ENCODE results near the gene RAB8B.

RAB8B gene

DNA sequence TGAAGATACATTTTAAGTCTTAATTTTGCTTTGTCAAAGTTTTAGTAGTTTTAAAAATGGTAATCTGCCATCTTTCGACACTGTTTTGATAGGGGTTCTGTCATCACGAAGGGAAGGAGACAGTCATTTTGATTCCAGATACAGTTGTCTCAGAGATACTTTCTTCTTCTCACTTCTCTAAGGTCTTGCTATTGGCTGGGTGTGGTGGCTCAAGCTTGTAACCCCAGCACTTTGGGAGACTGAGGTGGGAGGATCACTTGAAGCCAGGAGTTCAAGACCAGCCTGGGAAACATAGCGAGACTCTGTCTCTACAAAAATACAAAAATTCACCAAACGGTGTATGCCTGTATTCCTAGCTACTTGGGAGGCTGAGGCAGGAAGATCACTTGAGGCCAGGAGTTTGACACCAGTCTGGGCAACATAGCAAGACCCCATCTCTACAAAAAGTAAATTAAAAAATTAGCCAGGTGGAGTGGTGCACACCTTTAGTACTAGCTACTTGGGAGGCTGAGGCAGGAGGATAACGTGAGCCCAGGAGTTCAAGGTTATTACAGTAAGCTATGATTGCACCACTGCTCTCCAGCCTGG lies 3.3 kb downstream of the RAB8B start:
- no peak overlapping the region for H3K4me3 ChIP-seq (ENCODE audit: severe bottlenecking)
- no peaks in the 10 kb centered on the region for H3K36me3 ChIP-seq (ENCODE audit: low read depth)
- TF ChIP-seq, protein P1, sequence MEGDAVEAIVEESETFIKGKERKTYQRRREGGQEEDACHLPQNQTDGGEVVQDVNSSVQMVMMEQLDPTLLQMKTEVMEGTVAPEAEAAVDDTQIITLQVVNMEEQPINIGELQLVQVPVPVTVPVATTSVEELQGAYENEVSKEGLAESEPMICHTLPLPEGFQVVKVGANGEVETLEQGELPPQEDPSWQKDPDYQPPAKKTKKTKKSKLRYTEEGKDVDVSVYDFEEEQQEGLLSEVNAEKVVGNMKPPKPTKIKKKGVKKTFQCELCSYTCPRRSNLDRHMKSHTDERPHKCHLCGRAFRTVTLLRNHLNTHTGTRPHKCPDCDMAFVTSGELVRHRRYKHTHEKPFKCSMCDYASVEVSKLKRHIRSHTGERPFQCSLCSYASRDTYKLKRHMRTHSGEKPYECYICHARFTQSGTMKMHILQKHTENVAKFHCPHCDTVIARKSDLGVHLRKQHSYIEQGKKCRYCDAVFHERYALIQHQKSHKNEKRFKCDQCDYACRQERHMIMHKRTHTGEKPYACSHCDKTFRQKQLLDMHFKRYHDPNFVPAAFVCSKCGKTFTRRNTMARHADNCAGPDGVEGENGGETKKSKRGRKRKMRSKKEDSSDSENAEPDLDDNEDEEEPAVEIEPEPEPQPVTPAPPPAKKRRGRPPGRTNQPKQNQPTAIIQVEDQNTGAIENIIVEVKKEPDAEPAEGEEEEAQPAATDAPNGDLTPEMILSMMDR (IDR thresholded peaks at IDR 0.05; ENCODE audit: poor library complexity, severe bottlenecking): no peak
- peaks cover 26% of the 10 kb centered on the region for H3K4me1 ChIP-seq (ENCODE audit: insufficient read depth, poor library complexity, severe bottlenecking)
- DNase-seq (ENCODE audit: low spot score) (no peak), ATAC-seq (ENCODE audit: low read depth) (no peak)
- no peaks in the 10 kb centered on the region for H3K27me3 ChIP-seq (ENCODE audit: insufficient read depth, poor library complexity, severe bottlenecking)
- no peaks in the 10 kb centered on the region for H3K9me3 ChIP-seq (ENCODE audit: severe bottlenecking)
- H3K27ac ChIP-seq (ENCODE audit: poor library complexity, severe bottlenecking): no peak overlapping the region

GRCh38 chr15:63194302-63194701 lies 4.9 kb downstream of the RAB8B start:
- Histone ChIP-seq H3K4me1 (ENCODE audit: insufficient read depth, poor library complexity, severe bottlenecking) (peaks cover 31% of the 10 kb centered on the region), H3K4me3 (ENCODE audit: severe bottlenecking) (no peak overlapping the region), H3K36me3 (ENCODE audit: low read depth) (no peaks in the 10 kb centered on the region), H3K27me3 (ENCODE audit: insufficient read depth, poor library complexity, severe bottlenecking) (no peaks in the 10 kb centered on the region), H3K9me3 (ENCODE audit: severe bottlenecking) (no peaks in the 10 kb centered on the region), H3K27ac (ENCODE audit: poor library complexity, severe bottlenecking) (no peak overlapping the region)
- TF ChIP-seq, protein P1 (IDR thresholded peaks at IDR 0.05; ENCODE audit: poor library complexity, severe bottlenecking): no peak
- ATAC-seq (ENCODE audit: low read depth) (no peak), DNase-seq (ENCODE audit: low spot score) (no peak)

DNA sequence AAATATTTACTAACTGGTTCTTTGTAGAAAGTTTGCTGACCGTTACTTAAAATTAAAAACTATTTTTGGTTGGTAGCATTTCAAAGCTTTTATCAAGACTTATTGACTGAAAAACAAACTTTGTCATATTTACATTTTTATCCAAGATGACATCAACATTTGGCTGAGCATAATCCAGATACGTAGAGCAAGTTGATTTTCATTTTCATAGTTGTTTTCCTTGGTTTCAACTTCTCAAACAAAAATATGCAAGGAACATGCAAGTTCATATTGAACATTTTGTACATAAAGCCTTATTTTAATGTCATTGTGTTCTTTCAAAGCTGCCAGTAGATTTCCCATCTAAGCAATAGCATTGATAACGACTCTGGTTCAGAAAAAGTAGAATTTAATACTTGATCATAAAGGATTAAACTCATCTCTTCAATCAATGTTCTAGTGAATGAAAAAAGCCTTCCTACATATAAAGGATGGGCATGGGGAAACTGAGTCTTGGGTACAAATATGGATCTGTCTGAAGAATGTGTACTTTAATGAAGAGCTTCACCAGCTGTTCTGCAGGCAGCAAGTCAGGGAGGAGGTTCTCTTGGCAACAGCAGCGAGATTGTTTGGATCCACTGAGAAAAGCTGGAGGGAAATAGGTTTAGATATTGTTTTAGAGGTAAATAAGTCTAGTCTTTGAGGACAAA lies 5.6 kb downstream of the RAB8B start:
- H3K4me3 ChIP-seq (ENCODE audit: severe bottlenecking): no peak overlapping the region
- H3K27me3 ChIP-seq (ENCODE audit: insufficient read depth, poor library complexity, severe bottlenecking): no peaks in the 10 kb centered on the region
- H3K27ac ChIP-seq (ENCODE audit: poor library complexity, severe bottlenecking): no peak overlapping the region
- TF ChIP-seq, protein P1 (IDR thresholded peaks at IDR 0.05; ENCODE audit: poor library complexity, severe bottlenecking): no peak
- ATAC-seq (ENCODE audit: low read depth) (no peak), DNase-seq (ENCODE audit: low spot score) (no peak)
- peaks cover 33% of the 10 kb centered on the region for H3K4me1 ChIP-seq (ENCODE audit: insufficient read depth, poor library complexity, severe bottlenecking)
- H3K36me3 ChIP-seq (ENCODE audit: low read depth): no peaks in the 10 kb centered on the region
- no peaks in the 10 kb centered on the region for H3K9me3 ChIP-seq (ENCODE audit: severe bottlenecking)

- no peak for DNase-seq (ENCODE audit: low spot score)
- ATAC-seq (ENCODE audit: low read depth): no peak
- TF ChIP-seq, protein P1 (IDR thresholded peaks at IDR 0.05; ENCODE audit: poor library complexity, severe bottlenecking): no peak
- Histone ChIP-seq H3K27me3 (ENCODE audit: insufficient read depth, poor library complexity, severe bottlenecking) (no peaks in the 10 kb centered on the region), H3K36me3 (ENCODE audit: low read depth) (no peaks in the 10 kb centered on the region), H3K9me3 (ENCODE audit: severe bottlenecking) (no peaks in the 10 kb centered on the region), H3K27ac (ENCODE audit: poor library complexity, severe bottlenecking) (no peak overlapping the region), H3K4me1 (ENCODE audit: insufficient read depth, poor library complexity, severe bottlenecking) (peaks cover 33% of the 10 kb centered on the region), H3K4me3 (ENCODE audit: severe bottlenecking) (no peak overlapping the region)
These were observed 6.2 kb downstream of the RAB8B start for GRCh38 chr15:63195569-63196015.

DNA sequence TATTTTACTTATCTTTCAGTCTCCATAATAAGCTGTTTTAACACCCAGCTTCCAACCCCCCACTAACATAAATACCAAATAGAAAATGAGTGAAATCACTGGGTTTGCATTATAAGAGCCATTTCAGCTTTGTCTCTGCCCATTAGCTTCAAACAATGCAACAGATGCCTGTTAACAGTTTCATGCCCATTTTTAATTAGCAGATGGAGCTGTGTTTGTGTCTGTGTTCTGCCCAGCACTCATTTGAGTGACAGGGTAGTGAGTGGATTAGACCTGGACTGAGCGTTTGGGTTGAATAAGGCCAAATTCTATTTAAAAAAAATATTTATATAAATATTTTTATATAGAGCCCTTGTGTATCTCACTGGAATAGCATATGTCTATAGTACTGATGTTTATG lies 7.4 kb downstream of the RAB8B start:
- Histone ChIP-seq H3K27ac (ENCODE audit: poor library complexity, severe bottlenecking) (no peak overlapping the region), H3K27me3 (ENCODE audit: insufficient read depth, poor library complexity, severe bottlenecking) (no peaks in the 10 kb centered on the region), H3K4me1 (ENCODE audit: insufficient read depth, poor library complexity, severe bottlenecking) (peaks cover 22% of the 10 kb centered on the region), H3K4me3 (ENCODE audit: severe bottlenecking) (no peak overlapping the region), H3K36me3 (ENCODE audit: low read depth) (no peaks in the 10 kb centered on the region), H3K9me3 (ENCODE audit: severe bottlenecking) (no peaks in the 10 kb centered on the region)
- ATAC-seq (ENCODE audit: low read depth) (no peak), DNase-seq (ENCODE audit: low spot score) (no peak)
- TF ChIP-seq, protein P1 (IDR thresholded peaks at IDR 0.05; ENCODE audit: poor library complexity, severe bottlenecking): no peak

Measured in RWPE2 (cell line).